ENCODE data around the gene CFAP46. TPM values are rescaled to one million over a fixed set of nuclear protein-coding genes. Genes with fewer than 3 reads are reported as not detected.

Gene CFAP46
- total RNA-seq, 1 donor from 2014 or later, result 0.20 TPM

GRCh38 chr10:132832186-132832969, 110.0 kb downstream of the CFAP46 start:
- no peak for DNase-seq (ENCODE audit: low read depth in 2 of 2)

GRCh38 chr10:132829403-132829802, 113.0 kb downstream of the CFAP46 start:
- DNase-seq (ENCODE audit: low read depth in 2 of 2), result no peak

- DNase-seq (ENCODE audit: low read depth in 2 of 2), result no peak
Observed at GRCh38 chr10:132828681-132829080, 113.7 kb downstream of the CFAP46 start.

- DNase-seq (ENCODE audit: low read depth in 2 of 2), result no peak
Observed at GRCh38 chr10:132827861-132828539, 114.4 kb downstream of the CFAP46 start.

- DNase-seq (ENCODE audit: low read depth in 2 of 2), result no peak
Observed at GRCh38 chr10:132827423-132827789, 115.0 kb downstream of the CFAP46 start.

- no peak for DNase-seq (ENCODE audit: low read depth in 2 of 2)
Observed at GRCh38 chr10:132826524-132827422, 115.6 kb downstream of the CFAP46 start.

GRCh38 chr10:132825783-132826523, 116.4 kb downstream of the CFAP46 start:
- DNase-seq (ENCODE audit: low read depth in 2 of 2), result peak in 1 of 2 donors; percentile 7

- DNase-seq (ENCODE audit: low read depth in 2 of 2), result no peak
Observed at GRCh38 chr10:132820056-132820455, 122.3 kb downstream of the CFAP46 start.

GRCh38 chr10:132817701-132818211, 124.6 kb downstream of the CFAP46 start:
- DNase-seq (ENCODE audit: low read depth in 2 of 2), result no peak

GRCh38 chr10:132816718-132817117, 125.7 kb downstream of the CFAP46 start:
- no peak for DNase-seq (ENCODE audit: low read depth in 2 of 2)

- DNase-seq (ENCODE audit: low read depth in 2 of 2), result no peak
Observed at GRCh38 chr10:132815168-132815857, 127.1 kb downstream of the CFAP46 start.

- no peak for DNase-seq (ENCODE audit: low read depth in 2 of 2)
Observed at GRCh38 chr10:132814469-132814856, 127.9 kb downstream of the CFAP46 start.

- DNase-seq (ENCODE audit: low read depth in 2 of 2), result no peak
Observed at GRCh38 chr10:132813560-132814468, 128.6 kb downstream of the CFAP46 start.

GRCh38 chr10:132813001-132813401, 129.4 kb downstream of the CFAP46 start:
- DNase-seq (ENCODE audit: low read depth in 2 of 2), result no peak

- no peak for DNase-seq (ENCODE audit: low read depth in 2 of 2)
Observed at GRCh38 chr10:132812520-132812919, 129.8 kb downstream of the CFAP46 start.

- DNase-seq (ENCODE audit: low read depth in 2 of 2), result no peak
Observed at GRCh38 chr10:132811891-132812481, 130.4 kb downstream of the CFAP46 start.

- no peak for DNase-seq (ENCODE audit: low read depth in 2 of 2)
Observed at GRCh38 chr10:132810807-132811700, 131.3 kb downstream of the CFAP46 start.

Measured in lung microvascular endothelial cell (primary cell).